ENCODE measurements around the gene DUSP12.
"Not testable (repeated sequence)": the region's sequence is repeated elsewhere in the genome, so short reads cannot be mapped to it uniquely, and the experiment has no call there.

The DUSP12 gene

DNA sequence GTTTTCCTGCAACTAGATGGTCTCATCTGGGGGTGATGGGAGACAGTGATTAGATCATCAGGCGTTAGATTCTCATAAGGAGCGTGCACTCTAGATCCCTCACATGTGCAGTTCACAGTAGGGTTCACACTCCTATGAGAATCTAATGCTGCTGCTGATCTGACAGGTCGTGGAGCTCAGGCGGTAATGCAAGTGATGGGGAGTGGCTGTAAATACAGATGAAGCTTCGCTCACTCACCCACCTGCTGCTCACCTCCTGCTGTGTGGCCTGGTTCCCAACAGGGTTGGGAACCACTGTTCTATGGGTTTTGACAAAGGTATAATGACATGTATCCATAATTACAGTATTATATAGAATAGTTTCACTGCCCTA is 20.1 kb downstream of the DUSP12 start:
- not testable (repeated sequence) for DNase-seq

DNA sequence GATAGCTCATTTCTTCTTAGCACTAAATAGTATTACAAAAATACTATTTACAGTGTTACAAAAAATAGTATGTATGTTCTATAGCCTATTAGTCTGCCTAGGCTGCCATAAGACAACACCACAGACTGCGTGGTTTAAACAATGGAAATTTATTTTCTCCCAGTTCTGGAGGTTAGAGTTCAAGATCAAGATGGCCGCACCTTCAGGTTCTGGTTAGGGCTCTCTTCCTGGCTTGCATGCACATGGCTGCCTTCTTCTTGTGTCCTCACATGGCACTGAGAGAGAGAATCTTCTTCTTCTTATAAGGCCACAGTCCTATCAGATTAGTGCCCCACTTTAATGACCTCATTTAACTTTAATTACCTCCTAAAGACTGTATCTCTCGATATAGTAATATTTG is 20.7 kb downstream of the DUSP12 start:
- DNase-seq: no peak

DNA sequence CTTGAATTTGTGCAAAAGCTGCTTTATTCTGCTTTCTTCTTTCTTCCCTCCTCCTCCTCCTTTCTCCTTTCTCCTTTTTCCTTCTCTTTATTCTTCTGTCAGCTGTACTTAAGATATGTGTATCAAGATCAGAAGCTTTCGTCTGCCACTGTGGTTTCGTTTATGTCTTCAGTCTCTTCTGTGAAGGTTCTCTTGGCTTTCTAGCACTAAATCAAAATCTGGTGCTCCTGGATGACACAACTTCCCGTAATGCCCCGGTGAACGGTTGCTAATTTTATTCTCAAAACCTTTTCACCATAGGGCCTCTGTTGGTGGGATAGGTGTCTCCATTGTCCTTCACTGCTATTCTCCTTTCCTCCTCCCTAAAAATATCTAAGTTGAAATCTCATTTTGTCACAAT is 21.6 kb downstream of the DUSP12 start:
- no peak for DNase-seq

DNA sequence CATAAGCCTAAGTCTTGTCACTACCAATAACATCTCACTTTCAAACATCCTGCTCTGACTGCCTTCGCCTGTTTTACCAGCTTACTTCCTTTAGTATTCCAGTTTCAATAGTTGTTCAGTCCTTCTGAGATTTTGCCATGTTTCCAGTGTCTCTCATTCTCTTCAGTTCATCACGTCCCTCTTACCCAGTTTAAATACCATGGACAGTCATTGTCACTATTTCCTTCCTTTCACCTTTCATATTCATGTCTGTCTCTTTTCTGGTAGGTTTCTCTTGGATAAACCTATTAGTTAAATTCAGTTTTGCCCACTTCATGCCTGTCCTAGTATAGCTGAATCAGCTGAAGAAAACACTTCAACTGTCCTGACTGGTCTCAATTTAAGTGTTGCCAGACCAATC is 22.4 kb downstream of the DUSP12 start:
- DNase-seq: no peak

DNA sequence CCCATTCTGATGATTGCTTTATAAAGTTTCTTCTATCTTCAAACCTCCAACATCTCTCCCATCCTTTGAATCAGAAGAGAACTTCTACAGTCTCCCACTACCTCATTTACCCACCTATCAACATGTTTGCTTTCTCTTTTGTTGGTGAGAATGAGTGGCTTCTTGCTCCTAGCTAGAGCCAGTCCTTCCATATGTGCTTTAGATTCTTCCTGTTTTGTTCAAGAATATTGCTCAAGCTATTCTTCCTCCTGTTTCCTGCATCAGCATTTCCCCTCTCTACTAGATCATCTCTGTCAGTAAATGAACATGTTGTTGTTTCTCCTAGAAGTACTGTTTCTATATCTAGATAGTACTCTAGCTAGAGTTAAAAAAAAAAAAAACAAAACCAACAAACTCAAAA is 22.8 kb downstream of the DUSP12 start:
- no peak for DNase-seq

DNA sequence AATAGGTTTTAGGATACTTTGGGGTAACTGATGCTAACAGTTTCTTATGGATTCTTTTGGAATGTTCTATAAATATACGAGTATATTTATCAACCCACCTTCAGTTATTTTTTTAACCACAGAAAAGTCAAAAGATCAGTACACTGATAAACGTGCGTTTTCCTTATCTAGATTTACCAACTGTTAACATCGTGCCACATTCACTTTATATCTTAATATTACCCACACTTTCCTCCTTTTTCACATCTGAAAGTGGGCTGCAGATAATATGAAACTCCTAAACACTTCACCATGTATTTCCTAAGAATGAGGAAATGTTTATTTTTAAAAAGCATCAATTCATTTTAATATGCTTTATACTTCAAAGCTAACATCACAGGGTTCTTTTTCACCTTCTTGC is 24.2 kb downstream of the DUSP12 start:
- DNase-seq: no peak

DNA sequence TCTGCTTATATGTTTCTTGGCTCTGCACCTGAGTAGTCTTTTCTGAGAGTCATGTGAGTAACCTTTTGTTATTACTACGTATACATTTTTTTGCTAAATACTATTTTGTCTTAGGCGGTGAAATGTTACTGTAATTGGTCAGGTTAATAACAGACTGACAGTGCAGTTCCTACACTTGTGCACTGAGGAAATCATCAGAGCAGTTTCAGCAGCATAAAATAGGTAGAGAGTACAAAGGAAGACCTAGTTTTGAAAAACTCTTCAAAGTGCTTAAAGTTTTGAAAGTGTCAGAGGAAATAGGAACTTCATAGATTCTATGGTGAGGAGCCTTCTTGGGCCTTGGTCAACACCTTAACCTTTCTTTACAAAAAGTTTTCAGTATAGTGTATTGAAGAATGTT is 27.7 kb downstream of the DUSP12 start:
- DNase-seq: no peak

DNA sequence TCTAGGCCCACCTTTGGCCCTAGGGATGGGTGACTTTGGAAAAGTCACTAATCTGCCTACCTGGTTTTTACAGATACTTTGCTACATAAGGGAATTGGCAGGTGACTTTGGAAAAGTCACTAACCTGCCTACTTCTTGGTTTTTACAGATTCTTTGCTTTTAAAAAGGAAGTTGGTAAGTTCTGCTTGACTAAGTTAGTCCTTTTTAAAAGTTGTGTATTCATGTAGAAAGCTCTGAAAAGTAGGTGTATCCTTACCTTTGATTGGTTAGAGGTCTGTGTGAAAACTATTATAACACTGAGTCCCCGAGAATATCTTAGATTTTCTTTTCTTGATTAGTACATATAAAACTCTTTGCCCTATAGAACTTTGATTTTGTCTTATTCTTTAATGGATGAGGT is 28.9 kb downstream of the DUSP12 start:
- DNase-seq: no peak

DNA sequence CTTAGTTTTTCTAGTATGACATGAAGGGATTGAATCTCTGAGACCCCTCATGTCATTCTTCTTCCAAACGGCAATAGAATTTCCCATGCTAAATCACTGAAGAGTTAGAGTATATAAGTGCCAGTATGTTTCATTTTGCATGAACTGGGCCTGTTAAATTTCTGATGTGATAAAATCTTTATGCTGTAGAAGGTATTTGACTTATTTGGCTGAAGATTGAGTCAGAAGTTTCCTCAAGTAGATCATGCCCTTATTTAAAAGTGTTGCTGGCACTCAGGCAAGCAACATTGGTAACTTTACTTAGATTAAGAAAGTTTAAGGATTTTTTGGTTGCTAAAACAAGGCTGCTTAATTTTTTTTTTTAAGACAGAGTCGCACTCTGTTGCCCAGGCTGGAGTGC is 29.8 kb downstream of the DUSP12 start:
- DNase-seq: no peak

DNA sequence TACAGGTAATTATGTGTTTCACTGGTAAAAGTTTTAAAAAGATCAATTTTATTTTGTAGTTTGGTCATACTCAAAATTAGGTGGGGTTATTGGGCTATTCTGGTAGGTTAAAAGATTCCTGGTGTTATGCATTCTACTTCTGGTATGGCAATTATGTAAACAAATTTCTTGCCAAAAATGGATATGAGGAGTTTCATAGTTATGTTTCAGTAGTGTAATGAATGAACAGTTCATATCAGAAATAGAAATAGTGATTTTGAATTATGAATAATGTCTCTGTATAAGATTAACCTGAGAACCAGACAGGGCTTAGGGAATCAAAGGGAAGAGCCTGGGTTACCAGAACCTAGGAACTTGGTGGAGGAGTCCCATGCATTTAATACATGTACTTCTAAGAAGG is 32.4 kb downstream of the DUSP12 start:
- no peak for DNase-seq

DNA sequence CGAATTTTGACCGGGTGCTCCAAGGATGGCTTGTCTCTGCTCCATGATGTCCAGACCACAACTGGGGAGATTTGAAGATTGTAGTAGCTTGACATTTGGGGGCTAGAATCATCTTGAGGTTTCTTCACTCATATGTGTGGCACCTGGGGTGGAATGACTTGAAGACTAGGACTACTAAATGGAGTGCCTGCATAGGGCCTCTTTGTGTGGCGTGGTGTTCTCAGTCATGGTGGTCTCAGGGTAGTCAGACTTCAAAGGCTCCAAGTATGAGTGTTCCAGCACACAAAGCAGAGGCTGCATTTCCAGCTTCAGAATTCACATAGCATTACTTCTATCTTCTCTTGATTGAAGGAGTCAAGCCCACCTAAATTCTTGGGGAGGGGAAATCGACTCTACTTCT is 33.3 kb downstream of the DUSP12 start:
- no peak for DNase-seq

DNA sequence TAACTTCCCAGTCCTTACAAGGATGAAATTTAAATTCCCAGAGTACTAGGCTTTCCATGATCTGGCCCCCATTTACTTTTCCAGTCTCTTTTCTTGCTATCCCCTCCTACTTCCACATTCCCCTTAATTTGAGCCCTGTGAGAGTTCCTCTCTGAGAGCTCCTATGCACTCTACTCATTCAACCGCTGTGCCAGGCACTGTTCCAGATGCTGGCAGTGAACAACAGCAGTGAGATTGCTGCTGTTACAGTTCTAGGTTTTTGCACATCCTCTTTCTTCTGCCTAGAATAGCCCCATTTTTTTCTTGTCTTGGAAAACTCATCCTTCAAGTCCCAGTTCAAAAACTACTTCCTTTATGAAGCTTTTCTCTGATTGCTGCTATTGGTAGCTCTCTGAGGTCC is 35.4 kb downstream of the DUSP12 start:
- peak in 4 of 56 donors; percentile 1 to 21 (median 8) for DNase-seq

DNA sequence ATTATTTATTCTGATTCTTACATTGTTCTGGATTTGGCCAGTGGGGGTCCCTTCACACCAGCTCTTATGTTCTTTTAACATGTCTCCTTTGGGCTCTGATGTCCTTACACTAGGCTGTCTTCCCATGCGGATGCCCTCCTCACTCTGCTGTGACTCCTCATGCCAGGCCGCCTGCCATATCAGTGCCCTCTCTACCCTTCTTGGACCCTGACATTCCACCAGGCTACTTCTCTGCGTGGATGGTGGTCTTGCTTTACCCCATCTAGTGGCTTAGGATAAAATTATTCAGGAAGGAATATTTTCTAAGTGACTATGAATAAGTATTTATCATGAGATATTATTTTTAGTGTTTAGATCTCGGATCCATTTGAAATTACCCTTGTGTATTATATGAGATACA is 37.8 kb downstream of the DUSP12 start:
- peak in 1 of 56 donors; percentile 4 for DNase-seq

DNA sequence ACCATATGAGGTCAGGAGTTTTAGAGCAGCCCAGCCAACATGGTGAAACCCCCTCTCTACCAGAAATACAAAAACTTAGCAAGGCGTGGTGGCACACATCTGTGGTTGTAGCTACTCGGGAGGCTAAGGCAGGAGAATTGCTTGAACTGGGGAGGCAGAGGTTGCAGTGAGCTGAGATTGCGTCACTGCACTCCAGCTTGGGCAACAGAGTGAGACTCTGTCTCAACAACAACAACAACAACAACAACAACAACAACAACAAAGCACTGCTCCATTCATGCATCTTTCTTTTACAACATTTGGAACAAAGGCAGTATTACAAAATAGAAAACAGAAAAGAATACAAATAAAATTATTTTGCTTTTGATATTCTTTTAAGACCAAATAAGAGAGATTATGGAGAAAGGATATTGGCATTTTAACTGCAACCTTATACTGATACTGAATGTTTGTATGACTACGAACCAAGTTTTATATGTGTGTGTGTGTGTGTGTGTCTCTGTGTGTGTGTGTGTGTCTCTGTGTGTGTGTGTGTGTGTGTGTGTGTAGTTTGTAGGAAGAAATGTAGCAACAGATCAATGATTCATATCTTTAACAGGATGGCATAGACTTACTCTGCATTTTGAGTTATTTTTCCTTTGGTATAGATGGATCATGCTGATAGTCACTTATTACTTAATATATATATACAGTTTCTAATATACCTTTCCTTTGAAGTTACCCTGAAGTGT is 41.2 kb downstream of the DUSP12 start:
- no peak for DNase-seq

DNA sequence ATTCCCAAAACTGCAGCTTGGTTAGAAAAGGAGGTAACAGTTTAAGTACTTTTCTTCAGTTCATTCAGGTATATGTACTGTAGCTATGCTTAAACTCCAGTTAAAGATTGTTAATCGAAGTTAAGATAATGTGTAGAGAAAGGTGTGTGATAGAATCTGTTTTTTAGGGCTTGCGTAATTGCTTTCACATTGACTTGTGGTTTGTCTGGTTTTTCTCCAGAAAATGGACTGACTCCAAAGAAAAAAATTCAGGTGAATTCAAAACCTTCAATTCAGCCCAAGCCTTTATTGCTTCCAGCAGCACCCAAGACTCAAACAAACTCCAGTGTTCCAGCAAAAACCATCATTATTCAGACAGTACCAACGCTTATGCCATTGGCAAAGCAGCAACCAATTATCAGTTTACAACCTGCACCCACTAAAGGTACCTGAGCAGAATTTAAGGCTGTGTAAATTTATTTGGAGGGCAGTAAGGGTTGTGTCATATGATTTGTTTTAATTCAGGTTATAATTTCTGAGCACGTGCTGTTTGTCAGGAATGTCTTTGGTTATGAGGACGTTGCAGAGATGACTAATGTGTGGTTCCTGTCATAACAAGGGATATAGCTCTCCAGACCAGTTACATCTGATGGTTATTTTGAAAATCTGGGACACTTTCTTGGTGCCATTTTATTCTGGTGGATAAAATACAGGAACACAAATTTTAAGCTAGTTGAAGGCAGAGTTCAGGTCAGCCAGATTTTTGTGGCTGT is 42.5 kb downstream of the DUSP12 start:
- no peak for DNase-seq

DNA sequence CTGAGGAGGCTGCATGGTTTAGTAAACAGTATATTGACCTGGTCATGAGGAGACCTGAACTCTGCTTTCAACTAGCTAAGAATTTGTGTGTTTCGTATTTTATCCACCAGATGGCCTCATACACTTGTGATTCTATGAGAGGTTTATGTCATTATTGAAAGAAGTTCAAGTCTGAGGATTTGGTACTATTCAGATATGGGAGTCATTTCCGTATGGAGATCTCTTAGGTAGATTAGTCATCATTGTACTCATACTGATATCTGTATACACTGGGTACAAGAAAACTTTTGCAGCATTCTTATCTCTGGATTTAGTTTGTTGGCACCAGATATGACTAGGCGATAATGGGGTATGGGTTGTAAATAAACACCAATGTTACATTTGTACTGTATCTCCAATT is 43.2 kb downstream of the DUSP12 start:
- peak in 1 of 56 donors; percentile 1 for DNase-seq

DNA sequence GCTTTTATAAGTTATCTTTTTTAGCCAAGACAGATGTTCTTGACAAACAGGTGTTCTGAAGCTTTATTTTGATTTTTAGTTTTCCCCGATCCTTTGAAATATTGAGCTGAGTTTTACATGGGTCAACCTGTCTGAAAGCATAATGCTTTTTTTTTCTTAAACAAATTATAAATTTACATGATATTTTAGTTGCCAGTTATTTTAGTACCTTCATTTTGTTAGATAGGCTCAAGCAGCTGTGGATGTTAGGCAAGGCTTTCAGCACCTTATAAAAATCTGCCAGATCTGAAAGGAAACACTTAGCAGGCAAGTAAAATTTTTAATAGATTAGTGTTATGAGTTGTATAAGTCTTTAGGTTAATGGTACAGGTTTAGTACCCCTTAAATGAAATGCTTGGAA is 50.2 kb downstream of the DUSP12 start:
- DNase-seq: no peak

DNA sequence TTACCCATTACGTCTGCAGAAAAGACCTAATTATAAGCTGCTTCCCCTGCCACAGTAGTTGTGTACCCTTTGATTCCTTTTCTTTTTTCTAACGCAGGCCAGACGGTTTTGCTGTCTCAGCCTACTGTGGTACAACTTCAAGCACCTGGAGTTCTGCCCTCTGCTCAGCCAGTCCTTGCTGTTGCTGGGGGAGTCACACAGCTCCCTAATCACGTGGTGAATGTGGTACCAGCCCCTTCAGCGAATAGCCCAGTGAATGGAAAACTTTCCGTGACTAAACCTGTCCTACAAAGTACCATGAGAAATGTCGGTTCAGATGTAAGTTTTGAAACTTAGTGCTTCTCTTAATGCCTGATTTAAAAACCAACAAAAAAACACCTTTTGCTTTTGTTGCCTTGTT is 52.4 kb downstream of the DUSP12 start:
- peak in 11 of 56 donors; percentile 1 to 43 (median 8) for DNase-seq

DNA sequence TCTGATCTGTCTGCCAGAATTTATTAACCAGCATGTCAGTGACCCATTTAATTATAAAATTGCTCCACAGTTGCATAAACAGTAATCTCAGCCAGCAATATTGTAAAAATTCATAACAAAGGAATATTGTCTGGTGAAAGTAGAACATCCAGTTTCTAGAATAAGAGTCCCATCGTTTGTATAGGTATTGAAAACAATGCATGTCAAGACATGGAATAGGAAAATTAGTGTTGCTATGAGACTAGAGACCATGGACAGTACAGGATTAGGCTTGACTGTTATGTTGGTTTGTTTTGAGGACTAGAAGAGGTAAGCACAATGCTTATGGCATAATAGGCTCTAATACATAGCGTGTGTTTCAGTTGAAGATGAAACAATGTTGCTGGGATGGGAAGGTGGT is 53.6 kb downstream of the DUSP12 start:
- DNase-seq: no peak

DNA sequence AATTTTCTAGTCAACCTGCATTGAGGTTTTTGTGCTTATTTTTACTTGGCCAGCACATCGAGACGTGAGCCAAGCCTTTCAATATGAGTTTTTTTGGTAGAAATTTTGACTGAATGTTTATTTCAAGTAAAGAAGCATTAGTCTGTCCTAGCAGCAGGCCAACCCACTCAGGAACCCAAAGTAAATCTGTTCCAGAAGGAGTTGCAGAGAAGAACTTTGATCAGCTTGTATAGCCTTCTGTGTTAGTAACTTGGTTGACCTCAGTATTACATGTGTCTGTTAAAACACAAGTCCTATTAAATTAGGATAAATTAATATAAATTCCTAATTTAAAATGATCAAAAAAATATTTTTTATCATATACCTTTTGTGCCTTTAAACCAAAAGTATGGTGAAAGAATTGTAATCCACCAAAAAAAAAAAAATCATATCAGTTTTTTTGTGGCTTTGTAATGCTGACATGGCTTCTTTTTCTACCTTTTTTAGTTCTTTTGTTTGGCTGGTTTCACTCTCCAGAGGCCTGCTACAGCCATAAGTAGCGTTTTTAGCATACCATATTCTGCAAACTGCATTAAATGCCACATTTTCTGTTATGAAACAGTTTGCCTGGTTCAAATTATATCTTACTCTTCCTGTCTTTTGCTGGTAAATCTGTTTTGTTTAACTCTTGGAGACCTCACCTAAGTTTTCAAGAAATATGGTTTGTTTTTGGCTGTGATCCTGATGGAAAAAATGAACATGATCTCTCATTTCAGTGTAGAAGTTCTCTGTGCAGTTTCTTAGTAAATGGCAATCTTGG is 56.0 kb downstream of the DUSP12 start:
- DNase-seq: no peak
